HUES48 (cell line): ENCODE data around the gene NGFR.

Experiments used
- H3K27ac ChIP-seq: one replicate; pipeline ENCODE4 v1.7.0; 2013; ENCODE audit warnings: low read depth, low read length, inconsistent platforms
- H3K27me3 ChIP-seq: 2 replicates; pipeline ENCODE4 v1.6.1; 2013; ENCODE audit warnings: mild to moderate bottlenecking, low read length; ENCODE audit not compliant: control insufficient read depth, insufficient read depth
- H3K36me3 ChIP-seq: 2 replicates; pipeline ENCODE4 v1.6.1; 2013; ENCODE audit warnings: low read length; ENCODE audit not compliant: control insufficient read depth, insufficient read depth
- H3K4me1 ChIP-seq: 2 replicates; pipeline ENCODE4 v1.6.1; 2013; ENCODE audit warnings: mild to moderate bottlenecking, low read length; ENCODE audit not compliant: control insufficient read depth, insufficient read depth
- H3K4me3 ChIP-seq: 2 replicates; pipeline ENCODE4 v1.5.1; 2013; ENCODE audit warnings: mild to moderate bottlenecking, low read depth, low read length
- H3K9ac ChIP-seq: 2 replicates; pipeline ENCODE4 v1.6.1; 2013; ENCODE audit warnings: mild to moderate bottlenecking, low read depth, low read length, moderate library complexity
- H3K9me3 ChIP-seq: 2 replicates; pipeline ENCODE4 v1.6.1; 2013; ENCODE audit warnings: low read length; ENCODE audit not compliant: control insufficient read depth, insufficient read depth

NGFR gene

GRCh38 chr17:49518346-49519078 is 23.4 kb downstream of the NGFR start:
- peaks cover 21% of the 10 kb centered on the region for H3K4me1 ChIP-seq
- H3K4me3 ChIP-seq: no peak overlapping the region
- no peaks in the 10 kb centered on the region for H3K27me3 ChIP-seq
- no peak overlapping the region for H3K9ac ChIP-seq
- H3K27ac ChIP-seq: no peak overlapping the region
- H3K36me3 ChIP-seq: no peaks in the 10 kb centered on the region
- no peaks in the 10 kb centered on the region for H3K9me3 ChIP-seq

GRCh38 chr17:49519781-49520180 is 24.7 kb downstream of the NGFR start:
- H3K4me1 ChIP-seq: peaks cover 11% of the 10 kb centered on the region
- no peak overlapping the region for H3K27ac ChIP-seq
- H3K27me3 ChIP-seq: no peaks in the 10 kb centered on the region
- H3K9ac ChIP-seq: no peak overlapping the region
- no peaks in the 10 kb centered on the region for H3K9me3 ChIP-seq
- H3K36me3 ChIP-seq: no peaks in the 10 kb centered on the region
- no peak overlapping the region for H3K4me3 ChIP-seq

- Histone ChIP-seq H3K36me3 (no peaks in the 10 kb centered on the region), H3K27ac (no peak overlapping the region), H3K9ac (no peak overlapping the region), H3K4me3 (no peak overlapping the region), H3K9me3 (no peaks in the 10 kb centered on the region), H3K27me3 (no peaks in the 10 kb centered on the region), H3K4me1 (peaks cover 4% of the 10 kb centered on the region)
These were observed 25.4 kb downstream of the NGFR start for GRCh38 chr17:49520386-49521087.

- no peak overlapping the region for H3K9ac ChIP-seq
- no peaks in the 10 kb centered on the region for H3K9me3 ChIP-seq
- H3K36me3 ChIP-seq: no peaks in the 10 kb centered on the region
- no peak overlapping the region for H3K4me3 ChIP-seq
- no peaks in the 10 kb centered on the region; the same call in 1 of the 2 replicates for H3K4me1 ChIP-seq
- no peaks in the 10 kb centered on the region for H3K27me3 ChIP-seq
- no peak overlapping the region for H3K27ac ChIP-seq
These were observed 26.0 kb downstream of the NGFR start for GRCh38 chr17:49521088-49521450.

GRCh38 chr17:49521471-49522356 is 26.6 kb downstream of the NGFR start:
- no peaks in the 10 kb centered on the region for H3K27me3 ChIP-seq
- H3K4me1 ChIP-seq: no peaks in the 10 kb centered on the region
- H3K9ac ChIP-seq: no peak overlapping the region

GRCh38 chr17:49522357-49522890 is 27.3 kb downstream of the NGFR start:
- H3K9me3 ChIP-seq: no peaks in the 10 kb centered on the region
- no peaks in the 10 kb centered on the region for H3K4me1 ChIP-seq
- no peaks in the 10 kb centered on the region for H3K27me3 ChIP-seq
- H3K36me3 ChIP-seq: no peaks in the 10 kb centered on the region
- no peak overlapping the region for H3K9ac ChIP-seq
- H3K4me3 ChIP-seq: no peak overlapping the region
- no peak overlapping the region for H3K27ac ChIP-seq

More at GRCh38 chr17:49521471-49522356, 26.6 kb downstream of the NGFR start:
- H3K4me3 ChIP-seq: no peak overlapping the region
- H3K27ac ChIP-seq: no peak overlapping the region
- no peaks in the 10 kb centered on the region for H3K36me3 ChIP-seq
- H3K9me3 ChIP-seq: no peaks in the 10 kb centered on the region

GRCh38 chr17:49523196-49523595 is 28.1 kb downstream of the NGFR start:
- Histone ChIP-seq H3K4me1 (no peaks in the 10 kb centered on the region), H3K36me3 (no peaks in the 10 kb centered on the region), H3K9me3 (no peaks in the 10 kb centered on the region), H3K27ac (no peak overlapping the region), H3K4me3 (no peak overlapping the region), H3K9ac (no peak overlapping the region), H3K27me3 (no peaks in the 10 kb centered on the region)

- H3K36me3 ChIP-seq: no peaks in the 10 kb centered on the region
- no peak overlapping the region for H3K27ac ChIP-seq
- no peaks in the 10 kb centered on the region for H3K27me3 ChIP-seq
- H3K4me1 ChIP-seq: no peaks in the 10 kb centered on the region
- H3K9me3 ChIP-seq: no peaks in the 10 kb centered on the region
- no peak overlapping the region for H3K4me3 ChIP-seq
- H3K9ac ChIP-seq: no peak overlapping the region
These were observed 28.8 kb downstream of the NGFR start for GRCh38 chr17:49523706-49524472.

GRCh38 chr17:49524473-49525359 is 29.6 kb downstream of the NGFR start:
- H3K4me3 ChIP-seq: no peak overlapping the region
- no peak overlapping the region for H3K27ac ChIP-seq
- H3K9me3 ChIP-seq: no peaks in the 10 kb centered on the region
- H3K4me1 ChIP-seq: no peaks in the 10 kb centered on the region
- H3K36me3 ChIP-seq: no peaks in the 10 kb centered on the region
- no peak overlapping the region for H3K9ac ChIP-seq
- H3K27me3 ChIP-seq: no peaks in the 10 kb centered on the region
